GM18861 (cell line): ENCODE results near the gene MT1G.
"Not testable (repeated sequence)": the region's sequence is repeated elsewhere in the genome, so short reads cannot be mapped to it uniquely, and the experiment has no call there.

Experiments
- ATAC-seq: cut with Tn5 transposase; IDR thresholded peaks from one replicate; pipeline ENCODE4 v1.9.1; 2021; ENCODE audit not compliant: unreplicated experiment

Gene MT1G

GRCh38 chr16:56667581-56668571 is at the start of gene MT1G:
MT1G (minus strand) TSS chr16:56668065; CDS start chr16:56667993, 72 bp downstream.
- no peak for ATAC-seq

DNA sequence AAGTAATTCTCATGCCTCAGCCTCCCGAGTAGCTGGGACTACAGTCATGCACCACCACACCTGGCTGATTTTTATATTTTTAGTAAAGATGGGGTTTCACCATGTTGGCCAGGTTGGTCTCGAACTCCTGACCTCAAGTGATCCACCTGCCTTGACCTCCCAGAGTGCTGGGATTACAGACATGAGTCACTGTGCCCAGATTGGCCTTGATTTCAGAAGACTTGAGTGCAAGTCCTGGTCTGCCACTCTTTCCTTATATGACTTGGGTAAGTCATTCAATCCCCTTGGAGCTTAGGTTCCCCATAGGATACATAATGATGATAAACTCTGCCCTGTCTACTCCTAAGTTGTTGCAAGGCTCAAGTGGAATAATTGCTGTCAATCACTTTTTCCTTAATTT is 49.7 kb upstream of the MT1G start:
- ATAC-seq, result not testable (repeated sequence)

DNA sequence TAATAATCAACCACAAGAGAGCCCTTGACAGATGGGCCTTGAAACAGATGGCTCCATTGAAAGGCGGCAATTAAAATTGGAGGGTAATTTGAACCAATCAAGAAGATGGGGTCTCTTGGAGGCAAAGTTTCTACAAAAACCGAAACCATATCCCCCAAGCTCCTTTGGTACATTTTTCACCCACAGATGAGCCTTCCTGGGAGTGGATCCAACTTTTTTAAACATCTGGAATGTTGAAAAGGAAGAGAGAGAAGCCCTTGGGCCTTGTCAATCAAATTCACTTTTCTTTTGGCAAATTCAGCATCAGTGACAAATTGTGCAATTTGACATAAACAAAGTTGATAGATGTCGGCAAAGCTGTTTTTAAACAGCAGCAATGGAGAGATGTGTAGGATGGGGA is 48.9 kb upstream of the MT1G start:
- ATAC-seq, result no peak

DNA sequence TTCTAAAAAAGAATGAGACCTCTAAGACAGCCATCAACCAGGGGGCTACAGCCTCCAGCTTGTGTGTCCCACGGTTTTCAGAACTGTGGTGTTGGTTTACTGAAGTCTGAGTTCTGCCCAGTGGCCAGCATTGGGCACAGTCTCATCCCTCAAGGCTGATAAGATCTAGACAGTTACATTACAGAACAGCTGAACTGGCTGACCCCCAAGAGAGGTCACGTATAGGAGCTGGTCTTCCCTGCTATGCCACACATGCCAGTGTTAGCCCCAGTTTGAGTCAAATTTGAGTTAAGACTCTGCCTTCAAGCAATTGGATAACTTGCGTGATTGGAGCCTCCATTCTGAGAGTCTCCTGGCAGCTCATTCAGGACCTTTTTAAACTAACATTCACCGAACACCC is 47.3 kb upstream of the MT1G start:
- no peak for ATAC-seq

- ATAC-seq, result no peak
Measured at GRCh38 chr16:56713794-56714193, 45.9 kb upstream of the MT1G start.

- ATAC-seq, result no peak
Measured at GRCh38 chr16:56711862-56712261, 44.0 kb upstream of the MT1G start.

GRCh38 chr16:56710181-56710737 is 42.4 kb upstream of the MT1G start:
- ATAC-seq, result no peak

GRCh38 chr16:56709443-56710040 is 41.7 kb upstream of the MT1G start:
- no peak for ATAC-seq

DNA sequence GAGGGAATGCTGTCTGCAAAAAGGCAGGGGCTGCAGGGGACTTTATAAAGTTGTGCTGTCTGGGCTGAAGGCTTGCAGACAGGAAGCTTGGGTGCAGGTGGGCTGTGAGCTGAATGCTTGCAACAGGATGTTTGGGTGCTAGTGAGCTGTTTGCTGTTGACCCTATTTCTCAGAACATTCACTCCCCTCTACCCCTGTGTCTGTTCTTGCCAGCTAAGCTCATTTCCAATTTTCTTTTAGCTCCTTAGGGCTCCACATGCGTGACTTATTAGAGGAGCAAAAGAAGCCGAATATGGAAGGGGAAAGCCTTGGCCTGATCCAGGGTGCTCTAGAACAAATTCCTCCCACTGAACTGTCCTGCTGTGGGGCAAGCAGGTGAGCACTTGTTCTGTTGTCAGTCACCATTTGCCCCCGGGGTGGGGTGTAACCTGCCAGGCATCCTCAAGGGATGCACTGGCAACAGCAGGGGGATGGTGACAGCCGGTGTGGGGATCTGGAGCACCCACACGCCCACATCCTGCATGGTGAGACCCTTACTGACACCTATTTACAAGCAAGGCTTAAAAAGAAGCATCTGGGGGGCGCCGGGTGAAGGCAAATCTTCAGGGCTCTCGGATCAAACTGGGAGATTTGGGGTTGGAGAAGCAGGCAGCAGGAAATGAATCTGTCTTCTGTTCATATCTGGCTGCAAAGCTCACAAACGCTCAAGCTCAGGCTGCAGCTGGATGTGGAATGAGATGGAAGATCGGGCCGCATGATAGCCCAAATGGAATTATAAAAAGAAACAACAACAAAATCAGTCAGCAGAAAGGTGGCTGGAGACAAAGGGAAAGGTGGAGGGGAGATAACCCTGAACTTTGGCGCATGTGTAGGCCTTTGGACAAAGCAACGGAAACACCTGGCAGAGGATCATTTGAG is 40.9 kb upstream of the MT1G start:
- ATAC-seq, result no peak

DNA sequence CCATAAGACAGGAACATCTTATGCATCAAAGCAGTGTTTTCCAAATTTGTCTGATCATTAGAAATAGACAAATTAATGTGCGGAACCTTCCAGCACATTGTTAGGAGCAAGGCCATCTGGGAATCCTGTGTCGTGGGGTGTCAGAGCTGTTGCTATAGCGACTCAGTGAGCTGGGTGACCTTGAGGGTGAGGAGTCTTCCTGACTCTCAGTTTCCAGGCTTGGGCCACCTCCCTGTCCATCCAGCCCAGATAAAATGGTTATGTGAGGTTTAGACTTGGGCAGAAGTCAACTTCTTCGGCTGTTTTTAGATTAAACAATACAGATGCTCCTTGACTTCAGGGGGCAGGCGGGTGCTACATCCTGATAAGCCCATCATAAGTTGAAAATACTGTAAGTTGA is 35.0 kb upstream of the MT1G start:
- ATAC-seq, result no peak

- ATAC-seq, result no peak
Measured at GRCh38 chr16:56701534-56701933, 33.7 kb upstream of the MT1G start.

DNA sequence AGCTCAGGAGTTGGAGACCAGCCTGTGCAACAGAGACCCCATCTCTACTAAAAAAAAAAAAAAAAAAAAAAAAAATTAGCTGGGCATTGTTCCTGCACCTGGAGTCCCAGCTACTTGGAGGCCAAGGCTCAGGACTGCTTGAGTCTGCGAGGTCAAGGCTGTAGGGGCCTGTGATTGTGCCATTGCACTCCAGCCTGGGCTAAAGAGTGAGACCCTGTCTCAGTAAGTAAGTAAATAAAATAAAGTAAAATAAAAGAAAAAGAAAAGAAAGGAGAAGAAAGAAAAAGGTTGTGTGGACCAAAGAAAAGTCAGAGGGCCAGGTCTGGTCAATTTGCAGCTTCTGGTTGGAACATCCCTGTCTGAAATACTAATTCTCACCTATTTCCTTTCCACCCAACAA is 32.8 kb upstream of the MT1G start:
- ATAC-seq, result no peak

GRCh38 chr16:56700195-56700594 is 32.3 kb upstream of the MT1G start:
- no peak for ATAC-seq

- no peak for ATAC-seq
Measured at GRCh38 chr16:56697456-56698155, 29.7 kb upstream of the MT1G start.

- ATAC-seq, result no peak
Measured at GRCh38 chr16:56695246-56695645, 27.4 kb upstream of the MT1G start.

- no peak for ATAC-seq
Measured at GRCh38 chr16:56691885-56692284, 24.0 kb upstream of the MT1G start.

DNA sequence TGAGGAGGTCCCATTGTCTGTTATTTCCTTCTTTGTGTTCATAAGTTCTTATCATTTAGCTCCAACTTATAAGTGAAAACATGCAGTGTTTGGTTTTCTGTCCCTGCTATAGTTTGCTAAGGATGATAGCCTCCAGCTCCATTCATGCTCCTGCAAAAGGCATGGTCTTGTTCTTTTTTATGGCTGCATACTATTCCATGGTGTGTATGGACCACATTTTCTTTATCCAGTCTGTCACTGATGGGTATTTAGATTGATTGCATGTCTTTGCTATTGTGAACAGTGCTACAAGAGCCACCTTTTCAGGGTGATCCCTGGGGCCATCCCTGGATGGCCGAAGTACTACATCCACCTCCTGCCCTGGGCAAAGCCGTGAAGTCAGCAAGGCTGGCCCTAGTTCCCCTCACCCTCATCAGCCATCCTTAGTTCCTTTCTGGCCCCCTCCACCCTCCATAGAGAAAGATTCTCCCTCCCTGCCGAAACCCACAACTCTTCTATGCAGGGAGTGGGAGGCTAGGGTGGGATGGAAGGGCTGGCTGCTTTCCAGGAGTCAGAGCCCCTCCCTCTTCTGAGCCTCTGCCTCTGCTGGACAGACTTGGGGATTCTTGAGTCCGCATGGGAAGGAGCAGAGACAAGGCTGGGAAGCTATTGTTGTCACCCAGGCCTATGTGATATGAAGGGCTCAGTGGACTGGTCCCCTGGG is 22.7 kb upstream of the MT1G start:
- no peak for ATAC-seq

DNA sequence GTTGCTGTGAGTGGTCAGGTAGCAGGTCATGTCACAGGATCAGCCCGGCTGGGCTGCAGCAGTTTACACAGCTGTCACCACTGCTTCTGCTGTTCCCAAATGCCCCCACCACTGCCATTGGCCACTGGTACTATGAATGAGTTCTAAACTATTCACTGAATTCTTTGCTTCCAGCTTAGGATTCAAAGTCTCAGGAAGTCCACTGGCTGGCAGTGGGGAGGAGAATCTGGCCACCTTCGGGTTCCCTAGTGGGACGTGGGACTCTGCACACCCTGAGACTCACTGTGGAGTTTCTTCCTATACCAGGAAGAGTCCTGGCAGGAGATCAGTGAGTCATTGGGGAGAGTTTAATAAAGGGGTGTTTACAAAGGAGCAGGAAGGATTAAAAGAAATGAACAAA is 21.3 kb upstream of the MT1G start:
- ATAC-seq, result no peak

DNA sequence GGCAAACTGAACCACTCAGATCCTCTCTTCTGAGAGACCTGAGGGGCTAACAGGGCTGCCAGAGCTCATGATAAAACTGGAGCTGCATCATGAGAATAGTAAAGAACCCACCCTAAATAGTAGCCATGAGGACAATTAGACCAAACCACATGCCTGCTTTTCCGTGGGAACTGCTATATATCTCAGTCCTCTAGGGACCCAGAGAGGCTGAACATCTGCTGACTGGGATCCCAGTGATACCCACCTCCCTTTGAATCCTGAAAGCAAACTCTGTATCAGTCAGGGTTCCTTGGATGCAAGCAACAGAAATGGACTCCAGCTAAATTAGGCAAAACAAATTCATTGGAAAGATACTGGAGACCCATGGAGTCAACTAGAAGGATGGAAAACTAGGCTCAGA is 20.9 kb upstream of the MT1G start:
- no peak for ATAC-seq

DNA sequence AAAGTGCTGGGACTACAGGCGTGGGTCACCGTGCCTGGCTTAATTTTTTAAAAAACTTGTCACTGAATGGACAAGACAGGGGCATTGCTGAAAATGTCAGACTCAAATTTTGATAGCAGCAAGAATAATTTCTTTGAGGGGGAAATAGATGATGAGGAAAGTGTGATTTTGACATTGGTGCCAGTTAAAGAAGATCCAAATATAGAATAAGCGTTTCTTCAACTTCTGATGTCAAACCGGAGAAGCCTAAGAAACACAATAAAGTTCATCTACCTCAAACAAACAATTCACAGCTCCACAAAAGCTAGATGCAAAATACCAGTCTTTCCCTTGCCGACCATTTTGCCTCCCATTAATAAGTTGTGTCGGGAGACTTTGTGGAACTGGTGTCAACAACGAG is 18.9 kb upstream of the MT1G start:
- ATAC-seq, result no peak
